HG02623 (cell line): ENCODE data around the gene BNIP2.
"Not testable (repeated sequence)": the region's sequence is repeated elsewhere in the genome, so short reads cannot be mapped to it uniquely, and the experiment has no call there.

Source experiments
- ATAC-seq: cut with Tn5 transposase; IDR thresholded peaks from one replicate; pipeline ENCODE4 v1.9.1; 2021; ENCODE audit warnings: moderate library complexity; ENCODE audit not compliant: unreplicated experiment

BNIP2 gene

GRCh38 chr15:59642351-59642750 is 46.8 kb downstream of the BNIP2 start:
- ATAC-seq: no peak

DNA sequence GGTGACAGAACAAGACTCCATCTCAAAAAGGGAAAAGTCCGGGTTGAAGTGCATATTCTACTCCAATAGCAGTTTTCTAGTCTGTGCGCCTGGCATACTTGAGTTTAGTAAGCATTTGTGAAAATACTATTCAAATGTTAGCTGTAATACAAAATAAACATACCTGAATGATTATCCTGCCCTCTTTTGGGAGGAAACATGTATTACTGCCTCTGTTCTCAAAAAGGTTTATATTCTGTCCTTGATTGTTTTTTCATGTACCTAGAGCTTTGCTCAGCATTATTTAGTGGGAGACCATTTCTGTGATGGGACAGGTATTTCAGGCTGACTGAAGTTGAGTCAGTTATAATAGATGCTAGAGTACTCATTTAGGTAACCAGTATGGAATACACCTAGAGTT is 51.6 kb downstream of the BNIP2 start:
- not testable (repeated sequence) for ATAC-seq

- ATAC-seq: no peak
These were observed 52.9 kb downstream of the BNIP2 start for GRCh38 chr15:59636184-59636583.

DNA sequence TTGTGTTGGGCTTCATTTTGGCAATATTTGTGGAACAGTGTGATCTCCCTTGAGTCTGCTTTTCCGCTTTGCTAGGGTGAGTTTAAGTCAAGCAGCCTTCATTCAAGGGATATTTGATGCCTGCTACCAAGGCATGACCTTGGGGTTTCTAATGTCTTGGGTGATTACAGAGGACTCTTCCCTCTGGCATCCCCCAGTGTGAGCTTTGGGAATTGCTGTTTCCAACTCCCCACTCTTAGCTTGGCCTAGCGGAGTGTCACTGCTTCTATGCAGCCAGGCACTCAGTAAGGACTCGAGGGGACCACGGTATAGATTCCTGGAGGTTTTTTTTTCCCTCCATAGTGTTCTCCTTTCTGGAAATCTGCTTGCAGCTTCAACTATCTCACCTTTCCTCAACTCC is 56.4 kb downstream of the BNIP2 start:
- ATAC-seq: no peak

GRCh38 chr15:59622289-59622688 is 66.8 kb downstream of the BNIP2 start:
- ATAC-seq: peak; percentile 61

DNA sequence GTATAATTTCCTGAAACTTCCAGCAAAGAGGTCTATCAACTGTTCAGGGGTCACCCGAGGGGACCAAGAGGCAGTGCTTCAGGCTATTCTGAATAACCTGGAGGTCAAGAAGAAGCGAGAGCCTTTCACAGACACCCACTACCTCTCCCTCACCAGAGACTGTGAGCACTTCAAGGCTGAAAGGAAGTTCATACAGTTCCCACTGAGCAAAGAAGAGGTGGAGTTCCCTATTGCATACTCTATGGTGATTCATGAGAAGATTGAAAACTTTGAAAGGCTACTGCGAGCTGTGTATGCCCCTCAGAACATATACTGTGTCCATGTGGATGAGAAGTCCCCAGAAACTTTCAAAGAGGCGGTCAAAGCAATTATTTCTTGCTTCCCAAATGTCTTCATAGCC is 70.7 kb downstream of the BNIP2 start:
- ATAC-seq: no peak

- ATAC-seq: no peak
These were observed 72.7 kb downstream of the BNIP2 start for GRCh38 chr15:59616379-59616778.

DNA sequence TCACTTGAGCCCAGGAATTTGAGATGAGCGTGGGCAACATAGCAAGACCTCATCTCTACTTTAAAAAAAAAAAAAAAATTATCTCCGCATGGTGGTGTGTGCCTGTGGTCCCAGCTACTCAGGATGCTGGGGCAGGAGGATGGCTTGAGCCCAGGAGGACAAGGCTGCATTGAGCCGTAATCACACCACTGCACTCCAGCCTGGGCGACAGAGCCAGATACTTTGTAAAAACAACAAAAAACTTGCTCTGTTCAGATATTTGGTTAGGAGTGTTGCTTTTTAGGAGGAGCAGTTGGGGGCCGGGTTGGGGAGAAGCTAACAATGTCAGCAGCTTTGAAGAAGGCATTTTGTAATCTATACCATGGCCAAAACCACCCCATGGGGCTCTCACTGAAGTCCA is 73.5 kb downstream of the BNIP2 start:
- ATAC-seq: no peak

DNA sequence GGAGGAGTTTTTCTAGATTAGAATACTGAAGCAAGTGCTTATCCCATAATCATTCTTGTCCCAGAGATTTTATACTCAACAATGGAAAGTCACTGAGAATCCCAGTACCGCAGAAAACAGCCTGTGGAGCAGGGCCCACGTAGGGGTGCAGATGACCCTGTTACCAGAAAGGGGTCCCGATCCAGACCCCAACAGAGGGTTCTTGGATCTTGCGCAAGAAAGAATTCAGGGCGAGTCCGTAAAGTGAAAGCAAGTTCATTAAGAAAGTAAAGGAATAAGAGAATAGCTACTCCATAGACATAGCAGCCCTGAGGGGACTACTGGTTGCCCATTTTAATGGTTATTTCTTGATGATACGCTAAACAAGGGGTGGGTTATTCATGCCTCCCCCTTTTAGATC is 75.0 kb downstream of the BNIP2 start:
- no peak for ATAC-seq

- ATAC-seq: no peak
These were observed 77.6 kb downstream of the BNIP2 start, which contains the start of gene GCNT3 for GRCh38 chr15:59611276-59612260. Gene GCNT3 (plus strand): TSS chr15:59611783. CDS start chr15:59618239, 6,456 bp downstream.

GRCh38 chr15:59609730-59610712 is 79.1 kb downstream of the BNIP2 start:
- no peak for ATAC-seq
